Upper lobe of right lung (tissue), 1 donor: ENCODE results near the gene CLEC4G. TPM values are rescaled to one million over a fixed set of nuclear protein-coding genes. Genes with fewer than 3 reads are reported as not detected.
A peak's percentile ranks its signal among the peaks of the same experiment; 100 is the strongest.

ENCODE experiments used
- ATAC-seq: fragments of 200-7000 bp; cut with Tn5 transposase; one replicate; pipeline ENCODE4 v1.9.1; 2020; ENCODE audit warnings: mild to moderate bottlenecking, moderate library complexity
- DNase-seq: peaks from one replicate; pipeline ENCODE4 v3.0.0-alpha.2; 2020
- H3K27ac ChIP-seq: fragments of 200-600 bp; one replicate; pipeline ENCODE4 v1.8.0; 2022
- H3K27me3 ChIP-seq: fragments of 200-600 bp; one replicate; pipeline ENCODE4 v1.8.0; 2022; ENCODE audit warnings: mild to moderate bottlenecking
- H3K36me3 ChIP-seq: fragments of 200-600 bp; one replicate; pipeline ENCODE4 v1.8.0; 2022
- H3K4me1 ChIP-seq: fragments of 200-600 bp; one replicate; pipeline ENCODE4 v1.8.0; 2022
- H3K4me3 ChIP-seq: fragments of 200-600 bp; one replicate; pipeline ENCODE4 v1.8.0; 2022; ENCODE audit warnings: mild to moderate bottlenecking
- H3K9me3 ChIP-seq: fragments of 200-600 bp; one replicate; pipeline ENCODE4 v1.8.0; 2022
- CTCF ChIP-seq: fragments of 200-600 bp; IDR thresholded peaks from one replicate; pipeline ENCODE4 v1.8.0; 2022; ENCODE audit warnings: antibody characterized with exemption
- intact Hi-C: fragments of 100-400 bp; cut with DNase I; formaldehyde crosslinking; loops from one replicate; pipeline ENCODE4 v1.11.0; 2022
- total RNA-seq: library from RNA; stranded (reverse); fragmentation: NEBNext Ultra II Directional; extraction: Animal tissue kit (Norgen Biotek cat#: 25700); gene quantifications from one replicate; pipeline ENCODE4 v1.2.1, GENCODE V29; 2021
- donor health status: DM: no; HTN: yes; CAD: no; lungs with severe emphysema.

CLEC4G gene
- total RNA-seq, 1 donor from 2014 or later: 1.4 TPM

GRCh38 chr19:7701654-7702457 lies 30.1 kb downstream of the CLEC4G start, which contains the start of gene FCER2:
TSS of gene FCER2 (minus strand) at chr19:7702131. CDS start at chr19:7699760, 2,371 bp downstream.
- DNase-seq: no peak
- no peak within 1 kb of the TSS for H3K27ac ChIP-seq
- intact Hi-C loops: no loop called here
- peaks cover 8% of the 10 kb centered on the region for H3K4me1 ChIP-seq
- no peak for TF ChIP-seq CTCF
- no peaks in the 10 kb centered on the region for H3K36me3 ChIP-seq
- H3K9me3 ChIP-seq: no peaks in the 10 kb centered on the region
- no peak within 1 kb of the TSS for H3K4me3 ChIP-seq
- ATAC-seq: peak; percentile 6
- H3K27me3 ChIP-seq: peaks cover 23% of the 10 kb centered on the region

- no peaks in the 10 kb centered on the region for H3K36me3 ChIP-seq
- no peak overlapping the region for H3K4me3 ChIP-seq
- intact Hi-C loops: no loop called here
- H3K27ac ChIP-seq: no peak overlapping the region
- H3K9me3 ChIP-seq: no peaks in the 10 kb centered on the region
- peaks cover 3% of the 10 kb centered on the region for H3K4me1 ChIP-seq
- ATAC-seq (no peak), DNase-seq (no peak)
- no peak for TF ChIP-seq CTCF
- peaks cover 30% of the 10 kb centered on the region for H3K27me3 ChIP-seq
Observed at GRCh38 chr19:7701049-7701653, 30.8 kb downstream of the CLEC4G start.

GRCh38 chr19:7699417-7700401 lies 32.2 kb downstream of the CLEC4G start:
- Histone ChIP-seq H3K27ac (no peak overlapping the region), H3K4me1 (no peaks in the 10 kb centered on the region), H3K9me3 (no peaks in the 10 kb centered on the region), H3K27me3 (peaks cover 30% of the 10 kb centered on the region), H3K4me3 (no peak overlapping the region), H3K36me3 (no peaks in the 10 kb centered on the region)
- ATAC-seq (no peak), DNase-seq (no peak)
- intact Hi-C loops: no loop called here
- no peak for TF ChIP-seq CTCF

- no peaks in the 10 kb centered on the region for H3K4me1 ChIP-seq
- intact Hi-C loops: no loop called here
- no peaks in the 10 kb centered on the region for H3K9me3 ChIP-seq
- H3K27ac ChIP-seq: no peak overlapping the region
- peaks cover 30% of the 10 kb centered on the region for H3K27me3 ChIP-seq
- no peak for ATAC-seq
- DNase-seq: no peak
- H3K4me3 ChIP-seq: no peak overlapping the region
- no peak for TF ChIP-seq CTCF
- no peaks in the 10 kb centered on the region for H3K36me3 ChIP-seq
Observed at GRCh38 chr19:7699003-7699402, 32.9 kb downstream of the CLEC4G start.

- no peak overlapping the region for H3K27ac ChIP-seq
- H3K27me3 ChIP-seq: peaks cover 30% of the 10 kb centered on the region
- DNase-seq: no peak
- intact Hi-C loops: no loop called here
- H3K9me3 ChIP-seq: no peaks in the 10 kb centered on the region
- no peak for TF ChIP-seq CTCF
- H3K4me1 ChIP-seq: no peaks in the 10 kb centered on the region
- no peak overlapping the region for H3K4me3 ChIP-seq
- ATAC-seq: no peak
- H3K36me3 ChIP-seq: no peaks in the 10 kb centered on the region
Observed at GRCh38 chr19:7698583-7698982, 33.3 kb downstream of the CLEC4G start.
